ENCODE data around the gene TMTC1. TPM values are rescaled to one million over a fixed set of nuclear protein-coding genes. Genes with fewer than 3 reads are reported as not detected.
A peak's percentile ranks its signal among the peaks of the same experiment; 100 is the strongest.

TMTC1 gene
- total and polyA plus RNA-seq, 2 donors (not counting 1 experiment from before 2014, with no cell fraction given), result 62.2 to 222 TPM

- no peaks in the 10 kb centered on the region for H3K9me3 ChIP-seq (ENCODE audit: control insufficient read depth, insufficient read depth, low read depth, low read length)
- no peaks in the 10 kb centered on the region for H4K20me1 ChIP-seq (ENCODE audit: control insufficient read depth, extremely low read depth, insufficient read depth, low read length)
- no peak for DNase-seq (ENCODE audit: low read depth in 2 of 2)
- no peak overlapping the region for H3K27ac ChIP-seq (ENCODE audit: insufficient read depth, low read length)
- no peaks in the 10 kb centered on the region for H3K79me2 ChIP-seq (ENCODE audit: control insufficient read depth, insufficient read depth, low read length)
- TF ChIP-seq, protein P1, sequence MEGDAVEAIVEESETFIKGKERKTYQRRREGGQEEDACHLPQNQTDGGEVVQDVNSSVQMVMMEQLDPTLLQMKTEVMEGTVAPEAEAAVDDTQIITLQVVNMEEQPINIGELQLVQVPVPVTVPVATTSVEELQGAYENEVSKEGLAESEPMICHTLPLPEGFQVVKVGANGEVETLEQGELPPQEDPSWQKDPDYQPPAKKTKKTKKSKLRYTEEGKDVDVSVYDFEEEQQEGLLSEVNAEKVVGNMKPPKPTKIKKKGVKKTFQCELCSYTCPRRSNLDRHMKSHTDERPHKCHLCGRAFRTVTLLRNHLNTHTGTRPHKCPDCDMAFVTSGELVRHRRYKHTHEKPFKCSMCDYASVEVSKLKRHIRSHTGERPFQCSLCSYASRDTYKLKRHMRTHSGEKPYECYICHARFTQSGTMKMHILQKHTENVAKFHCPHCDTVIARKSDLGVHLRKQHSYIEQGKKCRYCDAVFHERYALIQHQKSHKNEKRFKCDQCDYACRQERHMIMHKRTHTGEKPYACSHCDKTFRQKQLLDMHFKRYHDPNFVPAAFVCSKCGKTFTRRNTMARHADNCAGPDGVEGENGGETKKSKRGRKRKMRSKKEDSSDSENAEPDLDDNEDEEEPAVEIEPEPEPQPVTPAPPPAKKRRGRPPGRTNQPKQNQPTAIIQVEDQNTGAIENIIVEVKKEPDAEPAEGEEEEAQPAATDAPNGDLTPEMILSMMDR (conservative IDR thresholded peaks at IDR 0.05 in 1 of 2, IDR thresholded peaks at IDR 0.05 in 1 of 2; ENCODE audit: low read depth in 1 of 2, low read length in 2 of 2), result no peak
- TF ChIP-seq EZH2 (IDR thresholded peaks at IDR 0.05; ENCODE audit: low read length, missing control alignments), result no peak
- H3K27me3 ChIP-seq (ENCODE audit: control insufficient read depth, insufficient read depth, low read length), result no peaks in the 10 kb centered on the region
- no peaks in the 10 kb centered on the region for H3K36me3 ChIP-seq (ENCODE audit: control insufficient read depth, insufficient read depth, low read length)
- H3K4me2 ChIP-seq (ENCODE audit: extremely low read depth, insufficient read depth, low read length), result no peak overlapping the region
- no peak overlapping the region for H2AFZ ChIP-seq (ENCODE audit: low read length)
- no peaks in the 10 kb centered on the region for H3K4me1 ChIP-seq (ENCODE audit: control insufficient read depth, extremely low read depth, insufficient read depth, low read length)
- H3K9ac ChIP-seq (ENCODE audit: insufficient read depth, low read length), result no peak overlapping the region
- H3K4me3 ChIP-seq (replicated peaks in 1 of 4; ENCODE audit: control extremely low read depth in 1 of 4, insufficient read depth in 1 of 4, low read depth in 3 of 4, low read length in 4 of 4), result no peak overlapping the region
These were observed 230.6 kb downstream of the TMTC1 start for GRCh38 chr12:29552994-29553748.

GRCh38 chr12:29552324-29552927, 231.3 kb downstream of the TMTC1 start:
- DNase-seq (ENCODE audit: low read depth in 2 of 2), result peak; percentile 36 to 71
- no peaks in the 10 kb centered on the region for H4K20me1 ChIP-seq (ENCODE audit: control insufficient read depth, extremely low read depth, insufficient read depth, low read length)

GRCh38 chr12:29551812-29552211, 231.9 kb downstream of the TMTC1 start:
- no peak for DNase-seq (ENCODE audit: low read depth in 2 of 2)
- Histone ChIP-seq H3K9me3 (ENCODE audit: control insufficient read depth, insufficient read depth, low read depth, low read length) (no peaks in the 10 kb centered on the region), H3K79me2 (ENCODE audit: control insufficient read depth, insufficient read depth, low read length) (no peaks in the 10 kb centered on the region), H3K4me2 (ENCODE audit: extremely low read depth, insufficient read depth, low read length) (no peak overlapping the region), H3K9ac (ENCODE audit: insufficient read depth, low read length) (no peak overlapping the region), H2AFZ (ENCODE audit: low read length) (no peak overlapping the region), H3K4me1 (ENCODE audit: control insufficient read depth, extremely low read depth, insufficient read depth, low read length) (peaks cover 7% of the 10 kb centered on the region), H3K27ac (ENCODE audit: insufficient read depth, low read length) (no peak overlapping the region), H3K4me3 (replicated peaks in 1 of 4; ENCODE audit: control extremely low read depth in 1 of 4, insufficient read depth in 1 of 4, low read depth in 3 of 4, low read length in 4 of 4) (no peak overlapping the region), H4K20me1 (ENCODE audit: control insufficient read depth, extremely low read depth, insufficient read depth, low read length) (no peaks in the 10 kb centered on the region), H3K27me3 (ENCODE audit: control insufficient read depth, insufficient read depth, low read length) (no peaks in the 10 kb centered on the region), H3K36me3 (ENCODE audit: control insufficient read depth, insufficient read depth, low read length) (no peaks in the 10 kb centered on the region)
- TF ChIP-seq, protein P1 (conservative IDR thresholded peaks at IDR 0.05 in 1 of 2, IDR thresholded peaks at IDR 0.05 in 1 of 2; ENCODE audit: low read depth in 1 of 2, low read length in 2 of 2), result no peak
- TF ChIP-seq EZH2 (IDR thresholded peaks at IDR 0.05; ENCODE audit: low read length, missing control alignments), result no peak

More at GRCh38 chr12:29552324-29552927, 231.3 kb downstream of the TMTC1 start:
- Histone ChIP-seq H3K4me1 (ENCODE audit: control insufficient read depth, extremely low read depth, insufficient read depth, low read length) (peaks cover 5% of the 10 kb centered on the region), H3K36me3 (ENCODE audit: control insufficient read depth, insufficient read depth, low read length) (no peaks in the 10 kb centered on the region), H2AFZ (ENCODE audit: low read length) (no peak overlapping the region), H3K4me3 (replicated peaks in 1 of 4; ENCODE audit: control extremely low read depth in 1 of 4, insufficient read depth in 1 of 4, low read depth in 3 of 4, low read length in 4 of 4) (no peak overlapping the region), H3K4me2 (ENCODE audit: extremely low read depth, insufficient read depth, low read length) (no peak overlapping the region), H3K9me3 (ENCODE audit: control insufficient read depth, insufficient read depth, low read depth, low read length) (no peaks in the 10 kb centered on the region), H3K27me3 (ENCODE audit: control insufficient read depth, insufficient read depth, low read length) (no peaks in the 10 kb centered on the region), H3K79me2 (ENCODE audit: control insufficient read depth, insufficient read depth, low read length) (no peaks in the 10 kb centered on the region), H3K9ac (ENCODE audit: insufficient read depth, low read length) (no peak overlapping the region), H3K27ac (ENCODE audit: insufficient read depth, low read length) (no peak overlapping the region)
- TF ChIP-seq, protein P1 (conservative IDR thresholded peaks at IDR 0.05 in 1 of 2, IDR thresholded peaks at IDR 0.05 in 1 of 2; ENCODE audit: low read depth in 1 of 2, low read length in 2 of 2), result peak; percentile 93 to 98
- no peak for TF ChIP-seq EZH2 (IDR thresholded peaks at IDR 0.05; ENCODE audit: low read length, missing control alignments)
